ACHN (cell line): Measurements from ENCODE around the gene RECQL5.
A peak's percentile ranks its signal among the peaks of the same experiment; 100 is the strongest.

ENCODE experiments used
- DNase-seq: peaks from one replicate; pipeline ENCODE4 v3.0.0-alpha.2; 2015
- in situ Hi-C: cut with HindIII; loops from 2 replicates; pipeline ENCODE4 v1.10.0; 2017; ENCODE audit warnings: low sequenced_read_pairs, low pct_ligation_motif_present, low pct_unique_long_range_greater_than_20kb

The RECQL5 gene

DNA sequence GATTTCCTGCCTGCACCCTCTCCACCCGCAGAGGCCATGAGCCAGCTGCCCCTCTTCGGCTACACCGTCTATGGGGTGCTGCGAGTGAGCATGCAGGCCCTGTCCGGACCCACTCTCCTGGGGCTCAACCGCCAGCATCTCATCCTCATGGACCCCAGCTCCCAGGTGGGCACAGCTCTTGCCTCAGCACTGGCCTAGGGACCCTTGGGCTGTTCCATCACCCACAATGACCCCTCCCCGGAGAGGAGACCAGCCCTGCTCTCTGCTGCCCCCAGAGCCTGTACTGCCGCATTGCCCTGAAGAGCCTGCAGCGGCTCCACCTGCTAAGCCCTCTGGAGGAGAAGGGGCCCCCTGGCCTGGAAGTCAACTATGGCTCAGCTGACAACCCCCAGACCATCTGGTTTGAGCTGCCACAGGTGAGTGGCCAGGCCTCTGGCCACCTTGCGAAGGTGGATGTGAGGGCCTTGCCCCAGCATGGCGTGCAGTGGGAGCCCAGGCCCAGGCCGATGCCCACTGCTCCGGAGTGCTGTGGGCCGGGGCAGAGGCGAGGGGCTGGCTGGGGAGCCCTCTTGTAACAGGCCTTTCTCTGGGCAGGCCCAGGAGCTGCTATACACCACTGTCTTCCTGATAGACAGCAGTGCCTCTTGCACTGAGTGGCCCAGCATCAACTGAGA, 41.0 kb downstream of the RECQL5 start:
- in situ Hi-C loops, result no loop called here
- peak; percentile 50 for DNase-seq

GRCh38 chr17:75624714-75625345, 42.1 kb downstream of the RECQL5 start:
- DNase-seq, result no peak
- in situ Hi-C loops, result no loop called here

GRCh38 chr17:75624021-75624420, 42.9 kb downstream of the RECQL5 start:
- DNase-seq, result no peak
- in situ Hi-C loops, result no loop called here

- in situ Hi-C loops, result no loop called here
- DNase-seq, result no peak
Measured at GRCh38 chr17:75623386-75623785, 43.6 kb downstream of the RECQL5 start.

GRCh38 chr17:75622771-75623273, 44.1 kb downstream of the RECQL5 start:
- in situ Hi-C loops, result no loop called here
- DNase-seq, result no peak

- no peak for DNase-seq
- in situ Hi-C loops, result no loop called here
Measured at GRCh38 chr17:75622076-75622475, 44.9 kb downstream of the RECQL5 start.

DNA sequence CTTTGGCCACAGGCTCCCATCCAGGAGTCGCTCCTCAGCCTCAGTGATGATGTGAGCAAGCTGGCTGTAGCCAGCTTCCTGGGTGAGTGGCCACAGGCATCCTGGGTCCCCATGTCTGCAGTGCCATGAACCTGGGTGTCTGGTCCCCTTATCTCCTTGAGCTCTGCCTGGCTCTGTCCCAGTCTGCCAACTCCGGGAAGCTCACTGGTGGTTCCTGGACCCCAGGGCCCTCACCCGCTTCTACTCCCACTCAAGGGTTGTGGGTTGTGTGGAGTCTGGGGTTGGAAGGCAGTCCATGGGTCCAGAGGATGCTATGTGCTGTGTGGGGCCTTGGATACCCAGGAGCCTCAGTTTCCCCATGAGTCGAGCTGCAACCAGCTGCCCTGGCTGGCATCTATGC, 45.5 kb downstream of the RECQL5 start:
- DNase-seq, result no peak
- in situ Hi-C loops, result no loop called here

- in situ Hi-C loops, result no loop called here
- peak; percentile 58 for DNase-seq
Measured at GRCh38 chr17:75619506-75620431, 47.2 kb downstream of the RECQL5 start.

DNA sequence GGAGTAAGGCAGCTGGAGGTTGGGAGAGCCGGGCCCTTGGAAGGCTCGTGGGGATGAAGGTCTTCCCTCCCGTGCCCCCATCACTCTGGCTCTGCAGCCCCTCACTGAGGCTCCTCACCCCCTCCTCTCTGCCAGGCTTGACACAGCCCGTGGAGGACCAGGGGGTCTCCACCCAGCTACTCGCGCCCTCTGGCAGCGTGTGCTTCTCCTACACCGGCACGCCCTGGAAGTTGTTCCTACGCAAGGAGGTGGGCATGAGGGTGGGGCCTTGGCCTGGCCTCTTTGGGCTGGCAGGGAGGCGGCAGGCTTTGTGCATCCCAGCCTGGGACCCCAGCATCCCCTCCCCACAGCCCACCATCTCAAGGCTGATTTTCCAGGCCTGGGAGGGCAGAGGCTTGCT, 49.3 kb downstream of the RECQL5 start:
- no peak for DNase-seq
- in situ Hi-C loops, result no loop called here

DNA sequence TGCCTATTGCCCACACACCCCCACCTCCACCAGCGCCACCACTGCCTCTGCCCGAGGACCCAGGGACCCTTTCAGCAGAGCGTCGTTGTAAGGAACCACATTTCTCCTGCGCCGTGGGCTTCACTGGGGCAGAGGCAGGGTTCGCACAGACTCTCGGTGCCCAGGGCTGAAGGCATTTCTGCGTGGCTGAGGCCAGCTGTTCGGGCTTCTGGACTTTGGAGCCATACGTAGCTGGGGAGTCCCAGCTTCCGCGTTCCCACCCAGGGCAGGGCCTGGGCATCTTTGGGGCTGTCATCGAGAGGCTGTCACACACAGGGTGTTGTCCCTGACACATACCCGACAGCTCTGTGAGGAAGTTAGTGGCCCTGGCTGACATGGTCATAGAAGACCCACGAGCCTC, 49.7 kb downstream of the RECQL5 start:
- DNase-seq, result no peak
- in situ Hi-C loops, result no loop called here

DNA sequence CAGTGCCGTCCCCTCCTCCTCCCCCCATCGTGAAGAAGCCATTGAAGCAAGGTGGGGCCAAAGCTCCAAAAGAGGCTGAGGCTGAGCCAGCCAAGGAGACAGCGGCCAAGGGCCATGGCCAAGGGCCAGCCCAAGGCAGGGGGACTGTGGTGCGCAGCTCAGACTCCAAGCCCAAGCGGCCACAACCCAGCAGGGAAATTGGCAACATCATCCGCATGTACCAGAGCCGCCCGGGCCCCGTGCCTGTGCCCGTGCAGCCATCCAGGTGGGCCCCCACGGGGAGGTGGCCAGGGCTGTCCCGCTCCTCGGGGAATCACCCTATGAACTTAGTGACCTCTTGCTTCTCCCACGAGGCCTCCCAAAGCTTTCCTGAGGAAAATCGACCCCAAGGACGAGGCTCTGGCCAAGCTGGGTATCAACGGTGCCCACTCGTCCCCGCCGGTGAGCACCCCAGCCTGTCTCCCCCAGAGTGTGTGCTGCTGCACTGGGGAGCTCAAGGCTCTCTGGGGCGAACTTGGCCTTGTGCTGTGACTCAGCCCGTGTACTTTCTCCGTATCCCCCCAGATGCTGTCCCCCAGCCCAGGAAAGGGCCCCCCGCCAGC, 50.3 kb downstream of the RECQL5 start:
- in situ Hi-C loops, result no loop called here
- DNase-seq, result no peak

- in situ Hi-C loops, result no loop called here
- no peak for DNase-seq
Measured at GRCh38 chr17:75615301-75615700, 51.7 kb downstream of the RECQL5 start.

- in situ Hi-C loops, result no loop called here
- no peak for DNase-seq
Measured at GRCh38 chr17:75614556-75615270, 52.2 kb downstream of the RECQL5 start.

GRCh38 chr17:75614006-75614405, 52.9 kb downstream of the RECQL5 start:
- in situ Hi-C loops, result no loop called here
- no peak for DNase-seq

- DNase-seq, result no peak
- in situ Hi-C loops, result no loop called here
Measured at GRCh38 chr17:75612906-75613626, 53.9 kb downstream of the RECQL5 start.

GRCh38 chr17:75611851-75612429, 55.0 kb downstream of the RECQL5 start:
- in situ Hi-C loops, result no loop called here
- DNase-seq, result no peak
